Subcutaneous adipose tissue (tissue), 4 donors: Measurements from ENCODE around the gene ACR. TPM values are rescaled to one million over a fixed set of nuclear protein-coding genes. Genes with fewer than 3 reads are reported as not detected.

ENCODE experiments used
- CTCF ChIP-seq: fragments of 450-650 bp; IDR thresholded peaks from one replicate; pipeline ENCODE4 v1.5.1; 2016; ENCODE audit warnings: low read depth, mild to moderate bottlenecking, control low read depth, antibody characterized with exemption, moderate library complexity
- total RNA-seq, 4 donors: library from RNA; depleted of rRNA; stranded (reverse); fragments of >200 nt; gene quantifications; one replicate each; pipeline ENCODE4 v1.1.0, GENCODE V29; 2016

Gene ACR
- total RNA-seq, 4 donors from 2014 or later, result 1.3 to 1.5 TPM; not detected in 2

- no peak for TF ChIP-seq CTCF
Measured at GRCh38 chr22:50730941-50731661, 6.9 kb upstream of the ACR start.

GRCh38 chr22:50731811-50732624 is 6.0 kb upstream of the ACR start:
- TF ChIP-seq CTCF, result no peak

- TF ChIP-seq CTCF, result no peak
Measured at GRCh38 chr22:50732681-50733080, 5.3 kb upstream of the ACR start.

GRCh38 chr22:50733521-50734342 is 4.3 kb upstream of the ACR start:
- TF ChIP-seq CTCF, result no peak

DNA sequence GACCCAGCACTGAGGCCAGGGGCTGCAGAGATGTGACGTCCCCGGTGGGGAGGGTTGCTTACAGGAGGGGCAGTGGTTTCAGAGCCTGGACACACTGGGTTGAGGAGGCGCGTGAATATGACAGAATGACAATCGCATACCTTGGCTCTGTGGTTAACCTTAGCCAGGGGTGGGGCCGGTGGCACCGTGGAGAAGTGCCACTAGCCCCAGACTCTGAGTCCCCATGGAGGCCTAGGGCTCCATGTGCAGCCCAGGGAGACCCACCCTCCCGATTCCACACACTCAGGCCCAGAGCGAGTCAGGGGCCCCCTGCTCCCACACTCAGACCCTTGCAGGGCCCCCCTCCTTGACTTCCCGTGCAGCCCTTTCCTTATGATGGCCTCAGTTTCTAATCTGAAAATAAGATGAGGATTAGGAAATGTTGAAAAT is 3.6 kb upstream of the ACR start:
- no peak for TF ChIP-seq CTCF

DNA sequence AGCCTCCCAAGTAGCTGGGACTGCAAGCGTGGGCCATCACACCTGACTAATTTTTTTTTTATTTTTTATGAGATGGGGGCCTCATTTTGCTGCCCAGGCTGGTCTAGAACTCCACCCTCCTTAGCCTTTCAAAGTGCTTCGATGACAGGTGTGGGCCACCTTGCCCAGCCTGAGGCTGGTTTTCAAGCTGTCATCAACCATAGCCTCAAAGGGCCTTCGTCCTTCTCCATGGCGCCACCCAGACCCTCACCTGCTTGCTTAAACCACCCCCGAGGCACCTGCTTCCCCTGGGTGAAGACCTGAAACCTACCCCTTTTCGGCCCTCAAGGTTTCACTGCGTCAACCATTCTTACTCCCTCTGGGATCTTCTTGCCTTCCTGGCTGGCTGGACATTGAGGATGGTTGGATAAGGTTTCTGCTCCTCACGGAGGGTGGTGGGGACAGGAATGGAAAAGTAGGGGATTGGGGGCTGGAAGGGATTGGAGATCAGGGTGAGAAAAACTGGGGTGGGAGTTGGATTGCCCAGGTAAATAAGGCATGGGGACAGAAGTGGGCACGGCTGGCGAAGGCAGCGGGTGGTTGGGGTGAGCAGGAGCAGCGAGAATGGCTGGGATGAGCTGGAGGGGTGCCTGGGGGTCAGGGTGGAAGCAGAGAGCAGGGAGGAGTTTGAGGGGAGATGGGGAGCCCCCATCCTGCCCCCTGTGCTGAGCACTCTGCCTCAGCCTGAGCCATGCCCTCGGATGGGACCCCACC is 2.8 kb upstream of the ACR start:
- TF ChIP-seq CTCF, result no peak
